ENCODE measurements around the gene GPRC5A. TPM values are rescaled to one million over a fixed set of nuclear protein-coding genes. Genes with fewer than 3 reads are reported as not detected.

The GPRC5A gene
- total RNA-seq, 1 donor from 2014 or later: 28.7 TPM

DNA sequence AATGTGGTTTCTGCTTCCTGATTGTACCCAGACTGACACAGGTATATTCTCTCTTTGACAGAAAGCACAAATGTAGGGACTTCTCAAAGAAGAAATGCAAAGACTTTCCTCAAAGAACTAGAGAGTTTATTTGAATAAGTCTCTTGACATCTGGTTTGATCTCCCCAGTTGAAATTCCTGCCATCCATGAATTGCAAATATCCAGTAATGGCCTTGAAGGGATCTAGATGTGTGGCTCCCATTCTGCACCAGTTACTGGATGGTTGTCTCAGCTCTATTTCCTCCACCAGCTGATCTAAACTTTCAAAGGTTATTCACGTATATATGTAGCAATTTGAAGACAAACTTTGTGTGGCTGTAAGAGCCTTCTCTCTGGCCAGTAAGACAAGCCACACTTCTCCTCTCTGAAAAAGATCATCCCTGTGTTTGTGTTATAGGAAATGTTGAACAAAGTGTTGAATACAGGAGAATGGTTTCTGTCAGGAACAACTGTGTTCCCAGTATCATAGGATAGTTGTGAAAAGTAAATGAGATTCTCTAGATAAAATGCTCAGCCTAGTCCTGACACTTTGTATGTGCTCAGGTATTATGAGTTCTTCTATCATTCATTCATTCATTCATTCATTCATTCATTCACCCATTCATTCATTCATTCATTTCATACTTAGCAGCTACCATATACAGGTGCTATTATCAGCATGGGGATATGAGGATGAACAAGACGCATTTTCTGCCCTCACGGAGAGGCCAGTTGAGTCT is 22.7 kb upstream of the GPRC5A start:
- no peaks in the 10 kb centered on the region for H3K27me3 ChIP-seq (ENCODE audit: control insufficient read depth, insufficient read depth, low read length)
- H3K4me3 ChIP-seq (ENCODE audit: low read depth, low read length): no peak overlapping the region
- no peak for TF ChIP-seq CTCF (IDR thresholded peaks at IDR 0.05; ENCODE audit: insufficient read depth, low read length, poor library complexity, severe bottlenecking)
- H3K36me3 ChIP-seq (ENCODE audit: control insufficient read depth, insufficient read depth, low read length): no peaks in the 10 kb centered on the region
- DNase-seq (ENCODE audit: low read depth): no peak

- no peaks in the 10 kb centered on the region for H3K36me3 ChIP-seq (ENCODE audit: control insufficient read depth, insufficient read depth, low read length)
- no peaks in the 10 kb centered on the region for H3K27me3 ChIP-seq (ENCODE audit: control insufficient read depth, insufficient read depth, low read length)
- no peak overlapping the region for H3K4me3 ChIP-seq (ENCODE audit: low read depth, low read length)
- peak; percentile 92 for DNase-seq (ENCODE audit: low read depth)
- no peak for TF ChIP-seq CTCF (IDR thresholded peaks at IDR 0.05; ENCODE audit: insufficient read depth, low read length, poor library complexity, severe bottlenecking)
Measured at GRCh38 chr12:12870465-12870864, 20.9 kb upstream of the GPRC5A start.

GRCh38 chr12:12871587-12872138 is 19.7 kb upstream of the GPRC5A start:
- Histone ChIP-seq H3K27me3 (ENCODE audit: control insufficient read depth, insufficient read depth, low read length) (no peaks in the 10 kb centered on the region), H3K4me3 (ENCODE audit: low read depth, low read length) (no peak overlapping the region), H3K36me3 (ENCODE audit: control insufficient read depth, insufficient read depth, low read length) (no peaks in the 10 kb centered on the region)
- no peak for DNase-seq (ENCODE audit: low read depth)
- TF ChIP-seq CTCF (IDR thresholded peaks at IDR 0.05; ENCODE audit: insufficient read depth, low read length, poor library complexity, severe bottlenecking): no peak

DNA sequence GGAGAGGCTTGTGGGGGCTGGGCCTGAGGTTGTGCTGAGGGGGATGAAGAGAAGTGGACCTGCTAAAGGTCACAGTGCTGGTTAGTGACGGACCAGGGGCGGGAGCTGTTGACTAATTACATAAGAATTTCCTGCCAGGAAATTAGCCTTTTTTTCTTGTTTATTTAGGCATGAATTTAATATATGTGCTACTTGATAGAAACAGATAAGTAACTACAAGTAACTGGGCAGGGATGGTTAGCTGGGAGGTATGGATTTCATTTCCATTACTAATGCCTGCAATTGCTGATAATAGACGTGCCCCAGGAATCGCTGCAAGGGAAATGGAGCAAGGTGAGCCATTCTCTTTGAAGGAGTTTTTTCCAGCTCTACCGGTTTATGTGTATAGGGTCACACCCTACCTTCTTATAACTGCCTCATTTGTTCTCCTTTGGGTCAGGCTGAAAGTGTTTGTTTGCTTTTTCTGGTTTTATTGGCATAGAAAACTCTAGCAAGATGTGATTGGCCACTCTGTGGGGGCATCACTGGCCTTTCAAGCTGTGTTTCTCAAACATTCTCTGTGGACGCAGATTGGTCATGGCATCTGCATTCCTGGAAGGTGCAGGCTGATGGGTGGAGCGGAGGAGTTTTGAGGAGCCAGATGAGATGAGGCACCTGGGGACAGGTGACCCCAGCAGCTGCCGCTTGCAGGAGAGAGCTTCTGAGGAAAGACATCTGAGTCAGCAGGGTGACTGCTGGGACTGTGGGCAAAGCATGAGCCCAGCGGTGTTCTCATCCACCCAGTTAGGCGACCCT is 19.0 kb upstream of the GPRC5A start:
- Histone ChIP-seq H3K36me3 (ENCODE audit: control insufficient read depth, insufficient read depth, low read length) (no peaks in the 10 kb centered on the region), H3K4me3 (ENCODE audit: low read depth, low read length) (no peak overlapping the region), H3K27me3 (ENCODE audit: control insufficient read depth, insufficient read depth, low read length) (no peaks in the 10 kb centered on the region)
- TF ChIP-seq CTCF (IDR thresholded peaks at IDR 0.05; ENCODE audit: insufficient read depth, low read length, poor library complexity, severe bottlenecking): no peak
- peak; percentile 69 for DNase-seq (ENCODE audit: low read depth)

GRCh38 chr12:12872934-12873275 is 18.5 kb upstream of the GPRC5A start:
- no peak for DNase-seq (ENCODE audit: low read depth)
- Histone ChIP-seq H3K4me3 (ENCODE audit: low read depth, low read length) (no peak overlapping the region), H3K36me3 (ENCODE audit: control insufficient read depth, insufficient read depth, low read length) (no peaks in the 10 kb centered on the region), H3K27me3 (ENCODE audit: control insufficient read depth, insufficient read depth, low read length) (no peaks in the 10 kb centered on the region)
- no peak for TF ChIP-seq CTCF (IDR thresholded peaks at IDR 0.05; ENCODE audit: insufficient read depth, low read length, poor library complexity, severe bottlenecking)
